ENCODE measurements around the gene PAK6. TPM values are rescaled to one million over a fixed set of nuclear protein-coding genes. Genes with fewer than 3 reads are reported as not detected.

PAK6 gene
- total RNA-seq, 2 donors from 2014 or later = 13.8 to 190 TPM

DNA sequence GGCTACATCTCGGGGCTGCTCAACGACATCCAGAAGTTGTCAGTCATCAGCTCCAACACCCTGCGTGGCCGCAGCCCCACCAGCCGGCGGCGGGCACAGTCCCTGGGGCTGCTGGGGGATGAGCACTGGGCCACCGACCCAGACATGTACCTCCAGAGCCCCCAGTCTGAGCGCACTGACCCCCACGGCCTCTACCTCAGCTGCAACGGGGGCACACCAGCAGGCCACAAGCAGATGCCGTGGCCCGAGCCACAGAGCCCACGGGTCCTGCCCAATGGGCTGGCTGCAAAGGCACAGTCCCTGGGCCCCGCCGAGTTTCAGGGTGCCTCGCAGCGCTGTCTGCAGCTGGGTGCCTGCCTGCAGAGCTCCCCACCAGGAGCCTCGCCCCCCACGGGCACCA is 27.0 kb downstream of the PAK6 start:
- H3K27ac ChIP-seq = no peak overlapping the region
- no peaks in the 10 kb centered on the region for H3K4me1 ChIP-seq (replicated peaks)
- intact Hi-C loops (cut with DNase I) = no loop called here

DNA sequence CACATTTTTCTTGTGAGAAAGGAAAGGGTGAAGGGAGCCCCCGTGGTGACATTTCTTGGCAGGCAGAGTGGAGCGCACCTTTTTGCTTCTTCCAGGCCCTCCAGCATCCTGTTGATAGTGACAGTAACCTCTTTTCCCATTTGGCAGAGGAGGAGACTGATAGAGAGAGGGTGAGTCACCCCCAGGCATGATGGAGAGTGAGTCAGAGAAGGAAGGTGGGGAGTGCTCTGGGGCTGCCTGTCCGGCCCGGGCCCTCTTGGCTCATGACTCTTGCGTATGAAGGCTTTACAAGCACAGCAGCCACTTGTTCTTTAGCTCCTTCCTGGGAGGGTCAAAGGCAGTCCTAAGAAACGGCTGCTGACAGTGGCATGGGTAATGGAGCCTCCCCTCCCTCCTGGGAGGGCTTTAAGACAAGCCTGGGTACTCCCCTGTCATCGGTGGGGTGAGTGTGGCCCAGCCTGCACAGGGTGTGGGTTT is 28.0 kb downstream of the PAK6 start:
- 23% methylated on average over 7 of the region's 7 CpGs for WGBS
- no peaks in the 10 kb centered on the region for H3K4me1 ChIP-seq (replicated peaks)
- H3K9me3 ChIP-seq = no peaks in the 10 kb centered on the region
- peak; percentile 80 for TF ChIP-seq POLR2AphosphoS5 (IDR thresholded peaks at IDR 0.05)
- TF ChIP-seq POLR2A (IDR thresholded peaks at IDR 0.05) = peak; percentile 56
- TF ChIP-seq, protein P1, sequence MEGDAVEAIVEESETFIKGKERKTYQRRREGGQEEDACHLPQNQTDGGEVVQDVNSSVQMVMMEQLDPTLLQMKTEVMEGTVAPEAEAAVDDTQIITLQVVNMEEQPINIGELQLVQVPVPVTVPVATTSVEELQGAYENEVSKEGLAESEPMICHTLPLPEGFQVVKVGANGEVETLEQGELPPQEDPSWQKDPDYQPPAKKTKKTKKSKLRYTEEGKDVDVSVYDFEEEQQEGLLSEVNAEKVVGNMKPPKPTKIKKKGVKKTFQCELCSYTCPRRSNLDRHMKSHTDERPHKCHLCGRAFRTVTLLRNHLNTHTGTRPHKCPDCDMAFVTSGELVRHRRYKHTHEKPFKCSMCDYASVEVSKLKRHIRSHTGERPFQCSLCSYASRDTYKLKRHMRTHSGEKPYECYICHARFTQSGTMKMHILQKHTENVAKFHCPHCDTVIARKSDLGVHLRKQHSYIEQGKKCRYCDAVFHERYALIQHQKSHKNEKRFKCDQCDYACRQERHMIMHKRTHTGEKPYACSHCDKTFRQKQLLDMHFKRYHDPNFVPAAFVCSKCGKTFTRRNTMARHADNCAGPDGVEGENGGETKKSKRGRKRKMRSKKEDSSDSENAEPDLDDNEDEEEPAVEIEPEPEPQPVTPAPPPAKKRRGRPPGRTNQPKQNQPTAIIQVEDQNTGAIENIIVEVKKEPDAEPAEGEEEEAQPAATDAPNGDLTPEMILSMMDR (IDR thresholded peaks at IDR 0.05) = no peak
- H3K27ac ChIP-seq = no peak overlapping the region
- peak; percentile 58 for DNase-seq (ENCODE audit: low spot score)
- no peak overlapping the region for H3K4me3 ChIP-seq
- H3K36me3 ChIP-seq = no peaks in the 10 kb centered on the region
- intact Hi-C loops (cut with DNase I) = no loop called here
- H3K27me3 ChIP-seq (replicated peaks; ENCODE audit: insufficient read depth) = no peaks in the 10 kb centered on the region

More for the DNA sequence above, 27.0 kb downstream of the PAK6 start:
- Histone ChIP-seq H3K9me3 (no peaks in the 10 kb centered on the region), H3K36me3 (no peaks in the 10 kb centered on the region), H3K27me3 (replicated peaks; ENCODE audit: insufficient read depth) (no peaks in the 10 kb centered on the region), H3K4me3 (no peak overlapping the region)
- TF ChIP-seq POLR2A (IDR thresholded peaks at IDR 0.05) (no peak), POLR2AphosphoS5 (IDR thresholded peaks at IDR 0.05) (no peak)
- TF ChIP-seq, protein P1 (IDR thresholded peaks at IDR 0.05) = no peak
- 96% methylated on average over 19 of the region's 20 CpGs for WGBS
- no peak for DNase-seq (ENCODE audit: low spot score)

DNA sequence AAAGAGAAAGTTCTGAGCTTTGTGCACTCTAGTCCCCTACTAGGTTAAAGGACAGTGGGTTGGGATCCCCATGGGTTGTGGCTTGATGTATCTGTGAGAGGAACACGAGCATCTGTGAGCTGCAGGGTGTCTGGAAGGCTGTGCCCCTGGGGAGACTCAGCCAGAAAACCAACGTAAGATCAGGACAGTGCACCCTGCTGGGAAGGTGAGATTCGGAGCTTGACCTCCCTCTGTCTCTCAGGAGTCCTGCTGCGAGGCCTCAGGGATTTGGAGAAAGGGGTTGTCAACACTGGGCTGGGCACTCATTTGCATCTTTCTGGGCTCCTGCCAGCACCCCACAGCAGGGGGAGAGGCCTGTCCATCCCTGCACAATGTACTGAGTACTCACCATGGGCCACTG is 28.8 kb downstream of the PAK6 start:
- H3K9me3 ChIP-seq = no peaks in the 10 kb centered on the region
- H3K4me1 ChIP-seq (replicated peaks) = no peaks in the 10 kb centered on the region
- H3K27me3 ChIP-seq (replicated peaks; ENCODE audit: insufficient read depth) = no peaks in the 10 kb centered on the region
- no peak overlapping the region for H3K4me3 ChIP-seq
- no peak overlapping the region for H3K27ac ChIP-seq
- intact Hi-C loops (cut with DNase I) = no loop called here
- no peaks in the 10 kb centered on the region for H3K36me3 ChIP-seq
- WGBS = 97% methylated on average over 4 of the region's 4 CpGs
- TF ChIP-seq POLR2A (IDR thresholded peaks at IDR 0.05) (no peak), POLR2AphosphoS5 (IDR thresholded peaks at IDR 0.05) (no peak)
- TF ChIP-seq, protein P1 (IDR thresholded peaks at IDR 0.05) = no peak
- no peak for DNase-seq (ENCODE audit: low spot score)

DNA sequence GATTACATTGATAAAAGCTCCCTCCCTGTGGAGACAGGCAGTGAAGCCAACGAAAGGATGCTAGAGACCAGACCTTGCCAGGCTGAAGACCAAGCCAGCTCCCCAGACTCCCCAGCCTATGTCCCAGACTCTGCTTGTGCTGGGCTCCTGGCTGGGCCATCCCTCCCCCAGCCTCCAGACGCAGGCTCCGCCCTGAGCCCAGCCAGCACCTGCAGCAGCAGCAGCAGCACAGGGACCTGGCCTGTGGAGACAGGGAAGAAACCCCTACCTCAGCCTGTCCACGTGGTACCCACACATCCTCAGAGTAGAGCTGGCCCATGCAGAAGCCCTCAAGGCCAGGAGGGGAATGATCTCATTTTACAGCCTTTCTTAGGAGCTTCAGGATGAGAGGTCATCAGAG is 30.7 kb downstream of the PAK6 start:
- no peaks in the 10 kb centered on the region for H3K4me1 ChIP-seq (replicated peaks)
- H3K27me3 ChIP-seq (replicated peaks; ENCODE audit: insufficient read depth) = no peaks in the 10 kb centered on the region
- DNase-seq (ENCODE audit: low spot score) = no peak
- H3K27ac ChIP-seq = no peak overlapping the region
- no peak overlapping the region for H3K4me3 ChIP-seq
- TF ChIP-seq POLR2A (IDR thresholded peaks at IDR 0.05) = no peak
- TF ChIP-seq, protein P1 (IDR thresholded peaks at IDR 0.05) = no peak
- no peak for TF ChIP-seq POLR2AphosphoS5 (IDR thresholded peaks at IDR 0.05)
- intact Hi-C loops (cut with DNase I) = loop anchor here (5.0 kb wide), 1 partner anchor 162 kb away; the partner anchor contains the start of gene BMF
- H3K36me3 ChIP-seq = no peaks in the 10 kb centered on the region
- 74% methylated on average over 4 of the region's 4 CpGs for WGBS
- no peaks in the 10 kb centered on the region for H3K9me3 ChIP-seq

DNA sequence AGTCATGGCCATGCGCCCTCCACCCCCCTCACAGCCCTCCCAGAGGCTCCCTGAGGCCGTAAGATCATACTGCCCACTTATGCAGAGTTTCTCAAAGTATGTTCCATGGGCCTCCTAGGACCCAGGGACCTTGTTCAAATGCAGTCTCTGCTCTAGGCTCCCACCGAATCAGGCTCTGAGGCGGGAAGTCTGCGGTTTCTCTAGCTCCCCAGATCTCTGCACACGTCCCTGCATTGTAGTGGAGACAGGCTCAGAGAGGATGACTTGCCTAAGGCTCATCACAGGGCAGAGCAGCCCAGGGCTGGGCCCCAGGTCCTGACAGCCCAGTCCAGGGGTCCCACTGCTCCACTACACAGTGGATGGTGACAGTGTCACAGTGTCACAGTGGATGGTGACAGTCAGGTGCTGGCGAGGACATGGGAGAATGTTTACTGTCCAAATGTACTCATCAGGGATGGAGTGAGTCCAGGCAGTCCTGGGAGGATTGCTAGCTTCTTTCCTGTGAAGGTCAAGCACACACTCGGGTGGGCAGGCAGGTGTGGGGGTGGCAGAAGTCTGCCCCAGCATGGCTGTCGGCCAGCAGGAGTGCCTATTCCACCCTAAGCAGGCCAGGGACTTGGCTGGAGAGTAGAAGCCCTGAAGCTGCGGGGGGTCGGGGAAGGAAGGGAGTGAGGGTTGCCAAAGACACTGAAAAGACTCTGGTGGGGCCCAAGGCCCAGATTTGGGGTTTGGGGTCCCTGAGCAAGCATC is 31.6 kb downstream of the PAK6 start:
- intact Hi-C loops (cut with DNase I) = loop anchor here (5.0 kb wide), 1 partner anchor 163 kb away; the partner anchor contains the start of gene BMF
- 81% methylated on average over 11 of the region's 11 CpGs for WGBS
- Histone ChIP-seq H3K36me3 (no peaks in the 10 kb centered on the region), H3K27me3 (replicated peaks; ENCODE audit: insufficient read depth) (no peaks in the 10 kb centered on the region), H3K4me1 (replicated peaks) (no peaks in the 10 kb centered on the region), H3K4me3 (no peak overlapping the region), H3K9me3 (no peaks in the 10 kb centered on the region), H3K27ac (no peak overlapping the region)
- TF ChIP-seq POLR2AphosphoS5 (IDR thresholded peaks at IDR 0.05) (no peak), POLR2A (IDR thresholded peaks at IDR 0.05) (no peak)
- TF ChIP-seq, protein P1 (IDR thresholded peaks at IDR 0.05) = no peak
- no peak for DNase-seq (ENCODE audit: low spot score)

Data from prostate gland (tissue), 2 donors.